Measurements from ENCODE around the gene ZER1.

ZER1 gene

GRCh38 chr9:128690684-128691034 lies 81.1 kb downstream of the ZER1 start:
- DNase-seq (ENCODE audit: low spot score), result no peak

- peak; percentile 76 for DNase-seq (ENCODE audit: low spot score)
Observed at GRCh38 chr9:128689820-128690683, 81.7 kb downstream of the ZER1 start.

GRCh38 chr9:128689293-128689774 lies 82.4 kb downstream of the ZER1 start:
- DNase-seq (ENCODE audit: low spot score), result peak; percentile 48

- DNase-seq (ENCODE audit: low spot score), result peak; percentile 98
Observed at GRCh38 chr9:128688501-128689292, 83.0 kb downstream of the ZER1 start, which contains the start of gene SET. TSS of gene SET (plus strand) at chr9:128689222. CDS start at chr9:128689583, 361 bp downstream.

GRCh38 chr9:128687453-128687852 lies 84.3 kb downstream of the ZER1 start:
- no peak for DNase-seq (ENCODE audit: low spot score)

- no peak for DNase-seq (ENCODE audit: low spot score)
Observed at GRCh38 chr9:128685636-128686489, 85.9 kb downstream of the ZER1 start.

- DNase-seq (ENCODE audit: low spot score), result peak; percentile 77
Observed at GRCh38 chr9:128684325-128685199, 87.2 kb downstream of the ZER1 start.

GRCh38 chr9:128684065-128684324 lies 87.7 kb downstream of the ZER1 start:
- DNase-seq (ENCODE audit: low spot score), result no peak

GRCh38 chr9:128683340-128684064 lies 88.2 kb downstream of the ZER1 start:
- DNase-seq (ENCODE audit: low spot score), result peak; percentile 88
